NK-92 treated with Interleukin-12 subunit alpha and Interleukin-12 subunit beta, amount 100 ng/mL, for 24 hours (cell line): ENCODE data around the gene GJB1.
"Not testable (repeated sequence)": the region's sequence is repeated elsewhere in the genome, so short reads cannot be mapped to it uniquely, and the experiment has no call there.

ENCODE experiments used
- DNase-seq: peaks from one replicate; lab custom pipeline; 2025; lab: John Stamatoyannopoulos, UW

The GJB1 gene

GRCh38 chrX:71222929-71223328 is at the start of gene GJB1:
TSS of gene GJB1 (plus strand) at chrX:71223224. CDS start at chrX:71223708, 484 bp downstream.
- DNase-seq: no peak

- DNase-seq: no peak
These were observed 49.6 kb upstream of the GJB1 start for GRCh38 chrX:71173440-71173839.

DNA sequence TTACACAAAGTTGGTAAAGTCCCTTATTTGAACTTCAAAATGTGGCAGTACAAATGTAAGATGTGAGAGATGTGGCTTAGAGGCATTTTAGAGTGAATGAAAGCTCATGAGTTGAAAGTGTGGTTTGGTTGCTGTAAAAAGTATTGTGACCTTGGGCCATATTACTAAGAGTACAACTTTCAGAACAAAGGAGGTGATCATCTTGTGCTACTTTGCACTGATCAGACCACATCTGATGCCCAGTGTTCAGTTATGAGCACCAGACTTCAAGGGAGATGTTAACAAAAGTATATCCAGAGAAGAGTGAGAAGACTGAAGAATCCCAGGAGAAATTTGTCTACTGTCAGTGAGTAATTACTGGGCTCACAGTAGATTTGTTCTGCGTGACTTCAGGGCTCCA is 48.2 kb upstream of the GJB1 start:
- DNase-seq: no peak

DNA sequence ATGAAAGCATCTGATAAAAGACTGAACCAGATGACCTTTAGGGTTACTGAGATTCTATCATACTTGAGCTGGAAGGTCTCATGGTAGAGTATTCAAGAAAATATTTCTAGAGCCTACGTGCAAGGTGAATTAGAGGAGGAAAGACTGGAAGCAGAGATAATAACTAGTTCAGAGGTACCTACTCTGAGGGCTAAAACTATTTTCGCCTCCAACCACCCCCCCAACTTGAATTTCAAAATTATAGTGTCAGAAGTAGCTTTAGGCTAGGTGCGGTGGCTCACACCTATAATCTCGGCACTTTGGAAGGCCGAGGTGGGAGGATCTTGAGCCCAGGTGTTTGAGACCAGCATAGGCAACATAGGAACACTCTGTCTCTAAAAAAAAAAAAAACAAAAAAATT is 47.5 kb upstream of the GJB1 start:
- DNase-seq: no peak

- DNase-seq: no peak
These were observed 45.7 kb upstream of the GJB1 start for GRCh38 chrX:71177327-71177726.

DNA sequence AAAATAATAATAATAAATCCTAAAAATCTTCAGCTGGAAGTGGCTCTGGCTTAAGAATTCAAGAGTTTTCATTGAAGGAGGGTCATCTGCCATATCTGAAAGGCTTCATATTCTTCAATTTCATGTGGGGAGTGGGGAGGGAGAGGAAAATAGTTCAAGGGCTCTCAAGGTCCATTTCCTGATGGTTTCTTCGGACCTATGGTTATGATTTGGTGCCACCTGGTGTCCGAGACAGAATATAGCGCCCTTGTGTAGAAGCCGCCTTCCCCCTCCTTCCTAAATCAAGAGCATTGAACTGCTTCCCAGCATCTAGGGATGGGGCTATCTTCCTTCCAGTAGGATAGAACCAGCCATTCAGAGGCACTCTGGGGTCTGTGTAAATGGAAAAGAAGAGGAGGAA is 44.1 kb upstream of the GJB1 start:
- DNase-seq: no peak

DNA sequence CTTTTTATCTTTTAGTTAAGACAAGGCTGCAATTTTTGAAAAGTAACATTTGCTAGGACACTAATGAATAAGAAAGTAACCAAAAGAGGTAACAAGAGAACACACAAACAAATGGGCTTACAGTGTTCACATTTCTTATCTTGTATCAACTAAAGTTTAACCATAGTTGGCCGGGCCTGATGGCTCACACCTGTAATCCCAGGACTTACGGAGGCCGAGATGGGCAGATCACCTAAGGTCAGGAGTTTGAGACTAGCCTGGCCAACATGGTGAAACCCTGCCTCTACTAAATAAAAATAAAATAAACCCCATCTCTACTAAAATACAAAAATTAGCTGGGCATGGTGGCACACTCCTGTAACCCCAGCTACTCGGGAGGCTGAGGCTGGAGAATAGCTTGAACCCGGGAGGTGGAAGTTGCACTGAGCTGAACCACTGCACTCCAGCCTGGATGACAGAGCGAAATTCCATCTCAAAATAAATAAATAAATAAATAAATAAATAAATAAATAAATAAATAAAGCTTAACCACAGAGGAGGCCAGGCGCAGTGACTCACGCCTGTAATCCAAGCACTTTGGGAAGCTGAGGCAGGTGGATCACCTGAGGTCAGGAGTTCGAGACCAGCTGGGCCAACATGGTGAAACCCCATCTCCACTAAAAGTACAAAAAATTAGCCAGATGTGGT is 42.3 kb upstream of the GJB1 start:
- DNase-seq: not testable (repeated sequence)

- peak; percentile 40 for DNase-seq
These were observed 41.5 kb upstream of the GJB1 start for GRCh38 chrX:71181558-71181909.

DNA sequence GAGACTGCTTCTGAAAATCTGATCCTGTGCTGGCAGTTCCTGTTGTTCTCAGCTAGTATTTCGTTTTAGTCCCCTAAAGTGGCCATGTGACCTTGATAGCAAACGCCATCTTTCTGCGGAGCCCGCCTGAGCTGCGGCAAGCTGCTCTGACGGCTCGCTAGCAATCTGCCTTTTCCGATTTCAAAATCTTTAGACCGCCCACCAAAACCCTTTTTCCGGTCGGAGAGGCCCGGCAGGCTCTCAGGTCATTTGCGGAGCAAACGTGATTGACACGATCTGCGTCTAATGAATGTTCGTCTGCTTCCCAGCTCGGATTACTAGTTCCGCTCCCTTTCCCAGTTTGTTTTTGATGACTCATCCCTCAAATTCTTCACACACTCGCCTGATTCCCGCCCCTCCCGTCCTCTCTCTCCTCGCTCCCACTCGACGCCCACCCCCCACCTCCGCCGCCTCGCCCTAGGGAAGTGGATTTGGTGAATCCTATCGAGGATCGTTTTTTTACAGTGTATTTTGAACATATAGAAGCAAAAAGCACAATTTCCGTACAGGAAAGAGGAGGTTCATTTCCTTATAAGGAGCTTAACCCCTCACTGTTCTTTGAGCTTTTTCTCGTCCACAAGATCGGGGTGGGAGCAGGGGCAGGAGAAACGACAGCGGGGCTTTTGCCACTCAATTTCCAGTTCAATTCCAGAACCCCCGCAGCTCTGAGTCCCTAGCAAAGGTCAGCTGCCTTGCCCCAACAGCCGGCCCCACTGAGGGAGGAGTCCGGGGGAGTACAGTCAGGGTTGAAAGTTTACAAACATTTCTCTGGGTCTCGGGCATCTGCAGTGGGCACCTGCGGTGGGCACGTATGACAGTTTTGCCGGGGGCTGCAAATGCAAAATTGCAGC is 40.9 kb upstream of the GJB1 start:
- peak; percentile 70 for DNase-seq

DNA sequence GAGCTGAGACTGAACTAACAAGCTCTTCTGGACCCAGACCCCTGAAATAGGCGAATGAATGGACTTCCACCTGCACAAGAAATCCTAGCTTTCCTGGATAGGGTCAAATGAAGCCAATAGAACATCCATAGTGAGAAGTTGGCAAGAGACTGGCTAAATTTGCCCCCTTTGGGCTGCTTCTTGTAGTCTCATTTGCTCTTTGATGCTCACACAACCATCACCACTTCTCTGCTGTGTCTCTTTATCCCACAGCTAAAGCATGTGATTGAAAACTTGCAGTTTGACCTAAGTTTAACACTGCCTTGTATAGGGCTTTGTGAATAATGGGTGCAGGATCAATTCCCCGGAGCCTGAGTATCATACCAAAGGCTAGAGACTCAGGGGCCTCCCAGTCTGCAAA is 40.2 kb upstream of the GJB1 start:
- no peak for DNase-seq

DNA sequence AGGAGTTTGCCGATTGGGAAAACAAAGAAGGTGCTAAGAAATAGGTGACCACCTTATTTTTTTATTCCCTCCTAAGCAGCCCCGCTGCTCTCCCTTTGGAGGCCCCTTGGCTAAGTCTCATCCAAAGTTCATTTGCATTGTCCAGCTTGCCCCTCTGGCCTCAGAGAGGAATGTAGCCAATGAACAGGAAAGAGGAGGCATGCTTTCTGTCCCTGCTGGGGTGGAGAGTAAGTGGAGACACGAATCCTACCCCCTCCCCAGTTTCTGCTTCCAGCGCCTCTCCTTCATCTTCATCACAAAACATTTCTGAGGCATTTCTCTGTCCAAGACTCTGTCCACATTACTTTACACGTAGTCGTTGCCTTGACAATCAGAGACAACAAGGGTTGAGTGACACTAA is 39.7 kb upstream of the GJB1 start:
- no peak for DNase-seq

- no peak for DNase-seq
These were observed 38.9 kb upstream of the GJB1 start for GRCh38 chrX:71184092-71184491.

DNA sequence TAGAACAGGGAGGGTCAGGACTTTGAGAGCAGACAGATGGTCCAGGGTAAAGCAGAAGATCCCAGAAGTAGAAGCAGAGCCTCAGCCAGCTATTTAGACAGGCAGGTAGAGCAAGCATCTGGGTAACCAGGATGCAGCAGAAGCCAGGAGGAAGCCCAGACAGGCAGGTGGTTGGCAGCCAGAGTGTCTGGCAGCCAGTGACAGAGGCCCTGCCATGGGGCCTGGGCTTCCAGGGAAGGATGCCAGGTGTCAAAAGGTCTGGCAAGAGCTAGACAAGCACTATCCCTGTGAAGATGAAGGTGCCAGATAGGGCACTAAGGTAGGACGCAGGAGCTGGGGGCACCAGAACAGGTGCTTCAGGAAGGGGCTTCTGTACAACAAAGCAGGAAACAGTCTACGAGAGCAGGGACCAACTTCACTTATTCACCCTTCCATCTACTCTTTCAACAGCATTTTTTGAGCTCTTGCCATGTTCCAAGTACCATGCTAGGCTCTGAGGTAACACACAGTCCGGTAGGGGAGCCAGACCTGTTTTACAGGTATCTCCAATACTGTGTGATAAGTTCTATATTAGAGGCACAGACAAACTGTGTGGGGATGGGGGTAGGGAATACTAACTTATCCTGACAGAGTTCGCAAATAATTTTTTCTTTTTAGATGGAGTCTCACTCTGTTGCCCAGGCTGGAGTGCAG is 38.1 kb upstream of the GJB1 start:
- DNase-seq: no peak

DNA sequence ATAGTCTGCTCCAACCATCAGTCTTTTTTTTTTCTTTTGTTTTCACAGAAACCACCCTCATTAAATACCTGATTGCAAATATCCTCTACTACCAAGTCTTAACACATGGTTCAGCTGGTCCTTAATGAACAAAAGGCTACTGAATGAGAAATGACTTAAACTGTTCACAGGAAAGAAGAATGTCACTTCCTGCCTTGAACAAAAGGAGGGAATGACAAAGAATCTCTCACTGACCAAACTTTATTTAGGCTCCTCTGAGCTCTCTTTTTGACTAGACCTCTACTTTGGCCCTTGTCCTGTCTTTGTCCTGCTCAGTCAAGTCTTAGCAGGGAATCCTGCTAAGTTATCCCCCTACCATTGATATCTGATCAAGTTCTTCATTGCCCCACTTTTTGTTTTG is 31.8 kb upstream of the GJB1 start:
- no peak for DNase-seq

GRCh38 chrX:71195964-71196649 is 26.9 kb upstream of the GJB1 start:
- peak; percentile 2 for DNase-seq

DNA sequence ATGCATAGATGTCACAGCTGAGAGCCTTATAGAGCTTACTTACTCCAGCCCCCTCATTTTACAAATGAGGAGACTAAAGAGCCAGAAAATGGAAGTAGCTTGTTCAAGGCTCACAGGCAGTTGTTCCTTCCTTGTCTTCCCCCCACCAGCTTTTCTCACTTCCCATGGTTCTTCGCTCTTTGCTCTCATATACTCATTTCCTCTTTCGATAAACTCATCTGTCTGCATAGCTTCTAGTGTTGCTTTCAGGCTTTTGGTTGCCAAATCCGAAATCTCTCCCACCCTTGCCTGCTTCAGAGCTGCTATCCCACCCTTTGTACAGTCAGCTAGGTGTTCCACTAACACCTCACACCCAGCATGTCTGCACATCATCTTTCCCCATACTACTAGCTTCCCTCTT is 25.0 kb upstream of the GJB1 start:
- no peak for DNase-seq

- no peak for DNase-seq
These were observed 23.6 kb upstream of the GJB1 start for GRCh38 chrX:71199252-71200008.

DNA sequence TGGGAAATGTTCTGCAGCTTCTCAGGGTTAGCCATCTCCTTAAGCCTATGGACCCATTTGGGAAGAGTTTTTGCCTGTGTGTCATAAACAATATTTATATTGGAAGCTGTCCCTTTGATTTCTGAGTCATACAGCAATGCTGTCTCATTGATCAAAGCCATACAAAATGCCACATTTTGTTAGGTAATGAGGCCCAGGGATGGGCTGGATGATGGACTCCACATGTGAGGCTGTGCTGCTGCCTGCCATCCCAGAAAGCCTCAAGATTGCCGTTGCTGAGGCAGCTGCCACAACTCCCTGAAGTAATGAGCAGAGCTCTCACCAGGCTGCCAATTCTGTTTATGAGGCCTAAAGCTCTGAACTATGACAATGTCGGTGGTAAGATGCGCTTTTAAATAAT is 12.2 kb upstream of the GJB1 start:
- DNase-seq: no peak

DNA sequence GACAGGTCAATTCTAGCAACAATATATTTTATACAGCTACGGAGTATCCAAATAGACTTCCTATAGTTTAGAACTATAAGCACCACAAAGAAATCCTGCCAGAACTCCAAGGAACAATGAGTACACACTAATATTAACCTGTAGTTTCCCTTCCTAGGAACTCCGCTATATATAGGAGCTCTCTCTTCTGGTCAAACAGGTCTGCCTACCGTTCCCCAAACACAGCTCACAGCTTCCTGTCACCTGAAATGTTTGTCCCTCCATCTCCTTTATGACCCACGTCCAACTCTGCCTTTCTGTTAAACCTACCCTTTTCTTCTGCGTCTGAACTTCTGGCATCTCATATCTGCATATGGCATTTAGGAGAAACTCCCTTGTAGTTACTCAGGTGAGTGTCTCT is 10.5 kb upstream of the GJB1 start:
- no peak for DNase-seq

- no peak for DNase-seq
These were observed 8.9 kb upstream of the GJB1 start for GRCh38 chrX:71214152-71214551.

DNA sequence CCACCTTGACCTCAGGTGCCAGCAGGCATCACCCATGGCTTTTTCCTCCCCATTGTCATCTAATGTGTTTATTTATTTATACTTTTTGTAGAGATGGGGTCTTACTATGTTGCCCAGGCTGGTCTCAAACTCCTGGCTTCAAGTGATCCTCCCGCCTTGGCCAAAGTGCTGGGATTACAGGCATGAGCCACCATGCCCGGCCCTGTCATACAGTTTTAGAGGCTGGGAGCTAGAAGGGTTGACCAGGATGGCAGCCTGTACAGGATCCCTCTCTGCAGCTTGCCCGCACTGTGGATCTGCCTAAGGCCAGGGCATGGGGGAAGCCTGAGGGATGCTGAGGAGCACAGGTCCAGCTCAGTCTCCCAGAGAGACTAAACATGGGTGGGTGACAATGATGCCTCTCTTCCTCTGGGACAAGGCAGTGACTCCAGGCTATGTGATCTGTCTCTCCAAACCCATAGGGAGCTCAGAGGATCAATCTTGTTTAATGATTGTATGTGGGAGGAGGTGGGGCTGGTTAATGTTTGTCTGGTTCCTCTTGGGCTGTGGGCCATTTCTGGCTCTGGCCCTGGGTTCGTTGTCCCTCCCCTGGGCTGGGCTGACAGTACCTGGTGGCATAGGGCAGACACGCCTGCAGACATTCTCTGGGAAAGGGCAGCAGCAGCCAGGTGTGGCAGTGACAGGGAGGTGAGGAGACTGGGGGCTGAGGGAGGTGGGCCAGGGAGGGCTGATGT is 8.3 kb upstream of the GJB1 start:
- no peak for DNase-seq
